CD14-positive monocyte (primary cell): ENCODE results near the gene CCDC69. TPM values are rescaled to one million over a fixed set of nuclear protein-coding genes. Genes with fewer than 3 reads are reported as not detected.

Experiments
- DNase-seq, 3 donors: peaks; one replicate each; pipeline ENCODE4 v3.0.0-alpha.2; 2011 to 2022
- H2AFZ ChIP-seq: 2 replicates; pipeline ENCODE4 v1.6.0; 2012; ENCODE audit warnings: mild to moderate bottlenecking, low read depth, low read length, inconsistent platforms; ENCODE audit not compliant: insufficient read depth, poor library complexity, severe bottlenecking
- H3K27ac ChIP-seq, 2 donors: 1 replicate in 1 of 2; 2 replicates in 1 of 2; pipeline ENCODE4 v1.5.1; 2012 to 2013; ENCODE audit warnings: low read length in 2 of 2, control low read depth in 1 of 2, inconsistent platforms in 1 of 2, low read depth in 1 of 2, mild to moderate bottlenecking in 1 of 2
- H3K27me3 ChIP-seq, 2 donors: one replicate each; pipeline versions ENCODE4 v1.6.0 to v1.6.1; 2011 to 2013; ENCODE audit warnings: low read length in 2 of 2; ENCODE audit not compliant: control insufficient read depth in 2 of 2, insufficient read depth in 2 of 2
- H3K36me3 ChIP-seq, 2 donors: replicated peaks in 1 of 2; 1 replicate in 1 of 2; 2 replicates in 1 of 2; pipeline versions ENCODE4 v1.5.1 to v1.6.1; 2012 to 2013; ENCODE audit warnings: low read length in 2 of 2, control low read depth in 1 of 2, inconsistent platforms in 1 of 2, mild to moderate bottlenecking in 1 of 2; ENCODE audit not compliant: insufficient read depth in 2 of 2, control insufficient read depth in 1 of 2
- H3K4me1 ChIP-seq, 2 donors: 1 replicate in 1 of 2; 2 replicates in 1 of 2; pipeline versions ENCODE4 v1.5.1 to v1.6.1; 2012 to 2013; ENCODE audit warnings: low read length in 2 of 2, control low read depth in 1 of 2, inconsistent platforms in 1 of 2, mild to moderate bottlenecking in 1 of 2, moderate library complexity in 1 of 2; ENCODE audit not compliant: insufficient read depth in 2 of 2, control insufficient read depth in 1 of 2
- H3K4me2 ChIP-seq: replicated peaks from 2 replicates; pipeline ENCODE3; 2012; ENCODE audit warnings: low read length, moderate library complexity, mild to moderate bottlenecking; ENCODE audit not compliant: poor library complexity, severe bottlenecking; ENCODE audit errors: extremely low read depth
- H3K4me3 ChIP-seq, 3 experiments: fragments of 200-600 bp in 1 of 3; sonication (generic) in 1 of 3; replicated peaks in 1 of 3; 1 replicate in 2 of 3; 2 replicates in 1 of 3; pipeline ENCODE4 v1.5.1; 2011 to 2013; ENCODE audit warnings: low read length in 3 of 3, mild to moderate bottlenecking in 3 of 3, control low read depth in 2 of 3, low read depth in 2 of 3, inconsistent platforms in 1 of 3, moderate library complexity in 1 of 3
- H3K79me2 ChIP-seq: 2 replicates; pipeline ENCODE4 v1.6.0; 2012; ENCODE audit warnings: mild to moderate bottlenecking, control low read depth, inconsistent platforms, low read length, moderate library complexity; ENCODE audit not compliant: insufficient read depth
- H3K9ac ChIP-seq: 2 replicates; pipeline ENCODE4 v1.6.0; 2017; ENCODE audit warnings: low read length, mild to moderate bottlenecking; ENCODE audit not compliant: insufficient read depth, poor library complexity, severe bottlenecking
- H3K9me3 ChIP-seq, 2 donors: replicated peaks in 1 of 2; 1 replicate in 1 of 2; 2 replicates in 1 of 2; pipeline versions ENCODE4 v1.5.1 to v1.6.1; 2012 to 2013; ENCODE audit warnings: low read length in 2 of 2, control low read depth in 1 of 2; ENCODE audit not compliant: control insufficient read depth in 1 of 2, insufficient read depth in 1 of 2
- H4K20me1 ChIP-seq: 2 replicates; pipeline ENCODE4 v1.6.0; 2012; ENCODE audit warnings: mild to moderate bottlenecking, low read length, control low read depth, moderate library complexity; ENCODE audit not compliant: insufficient read depth
- H3K27ac Mint-ChIP-seq, 7 donors: one replicate each; pipeline ENCODE4 v1.8.0; 2020; ENCODE audit warnings: mild to moderate bottlenecking in 7 of 7, mixed read lengths in 7 of 7, moderate library complexity in 6 of 7, inconsistent platforms in 2 of 7
- H3K27me3 Mint-ChIP-seq, 3 donors: one replicate each; pipeline ENCODE4 v1.8.0; 2021 to 2022; ENCODE audit warnings: low read depth in 3 of 3, mild to moderate bottlenecking in 3 of 3, mixed read lengths in 3 of 3, moderate library complexity in 3 of 3, inconsistent platforms in 1 of 3
- H3K36me3 Mint-ChIP-seq, 2 donors: one replicate each; pipeline ENCODE4 v1.8.0; 2020; ENCODE audit warnings: mixed read lengths in 2 of 2, inconsistent platforms in 1 of 2, mild to moderate bottlenecking in 1 of 2
- H3K4me1 Mint-ChIP-seq: one replicate; pipeline ENCODE4 v1.8.0; 2020; ENCODE audit warnings: mild to moderate bottlenecking, mixed read lengths
- H3K4me3 Mint-ChIP-seq, 2 donors: one replicate each; pipeline ENCODE4 v1.8.0; 2020; ENCODE audit warnings: mild to moderate bottlenecking in 2 of 2, mixed read lengths in 2 of 2, moderate library complexity in 1 of 2
- H3K9me3 Mint-ChIP-seq, 7 donors: one replicate each; pipeline ENCODE4 v1.8.0; 2020 to 2022; ENCODE audit warnings: mixed read lengths in 7 of 7, mild to moderate bottlenecking in 6 of 7, moderate library complexity in 6 of 7, inconsistent platforms in 2 of 7
- CTCF ChIP-seq: fragments of 200-600 bp; IDR thresholded peaks from one replicate; pipeline ENCODE4 v1.8.0; 2022; ENCODE audit warnings: antibody characterized with exemption, mild to moderate bottlenecking
- WGBS: methylation state at CpG from one replicate; pipeline ENCODE4 v1.1.5; 2013; ENCODE audit warnings: missing lambda C conversion rate; ENCODE audit not compliant: insufficient coverage; 5-methylcytosine and 5-hydroxymethylcytosine counted together
- intact Hi-C, 2 donors: fragments of 100-400 bp; cut with micrococcal nuclease; formaldehyde crosslinking; loops; one replicate each; pipeline versions ENCODE4 v1.15.0 to v1.15.1; 2023
- polyA plus RNA-seq, 3 donors: library from polyadenylated mRNA; depleted of rRNA in 1 of 3; unstranded in 2 of 3; stranded (reverse) in 1 of 3; fragments of 300-500 nt in 2 of 3; fragments of >200 nt in 1 of 3; fragmentation: Illumina TruSeq in 2 of 3; gene quantifications; 1 replicate in 2 of 3; 2 replicates in 1 of 3; pipeline ENCODE4 v1.2.3, GENCODE V29; 2012 to 2021

The CCDC69 gene
- polyA plus RNA-seq, 3 donors, result 68.4 to 176 (median 84.1) TPM

GRCh38 chr5:151224372-151224771 is 480 bp upstream of the CCDC69 start:
- H3K9me3 ChIP-seq, result no peaks in the 10 kb centered on the region
- no peak for TF ChIP-seq CTCF
- H3K27me3 Mint-ChIP-seq, result peaks cover 0 to 2% (median 0%) of the 10 kb centered on the region in 3 donors
- H3K27ac ChIP-seq, result peak overlapping the region; percentile 92 to 94
- peaks cover 53% of the 10 kb centered on the region for H3K79me2 ChIP-seq
- H4K20me1 ChIP-seq, result no peaks in the 10 kb centered on the region
- peaks cover 0 to 2% (median 0%) of the 10 kb centered on the region in 7 donors for H3K9me3 Mint-ChIP-seq
- H3K9ac ChIP-seq, result peak overlapping the region; percentile 91
- H3K4me1 Mint-ChIP-seq, result peaks cover 57% of the 10 kb centered on the region
- intact Hi-C loops, result no loop called here
- peak overlapping the region; percentile 66 to 96 (median 93) for H3K4me3 ChIP-seq
- peak overlapping the region; percentile 64 for H2AFZ ChIP-seq
- H3K4me1 ChIP-seq, result peaks cover 52 to 66% of the 10 kb centered on the region in 2 donors
- H3K36me3 Mint-ChIP-seq, result peaks cover 23 to 30% of the 10 kb centered on the region in 2 donors
- peaks cover 0 to 21% of the 10 kb centered on the region in 2 donors for H3K36me3 ChIP-seq
- peak in 2 of 3 donors; percentile 44 to 56 for DNase-seq
- H3K27ac Mint-ChIP-seq, result peak overlapping the region; percentile 46 to 97 (median 94)
- WGBS, result 20% methylated on average over 1 of the region's 6 CpGs
- peak overlapping the region; percentile 94 for H3K4me2 ChIP-seq
- no peaks in the 10 kb centered on the region for H3K27me3 ChIP-seq
- H3K4me3 Mint-ChIP-seq, result peak overlapping the region; percentile 90 to 96

GRCh38 chr5:151222790-151223446 is 974 bp downstream of the CCDC69 start:
- peaks cover 0 to 2% (median 0%) of the 10 kb centered on the region in 7 donors for H3K9me3 Mint-ChIP-seq
- H3K4me1 ChIP-seq, result peaks cover 58 to 77% of the 10 kb centered on the region in 2 donors
- peak overlapping the region; percentile 64 for H2AFZ ChIP-seq
- H3K4me3 ChIP-seq, result peak overlapping the region; percentile 66 to 96 (median 93)
- no peaks in the 10 kb centered on the region for H4K20me1 ChIP-seq
- DNase-seq, result peak; percentile 38 to 74 (median 45)
- H3K36me3 ChIP-seq, result peaks cover 6 to 36% of the 10 kb centered on the region in 2 donors
- no peaks in the 10 kb centered on the region for H3K27me3 ChIP-seq
- no peak for TF ChIP-seq CTCF
- peak overlapping the region; percentile 91 for H3K9ac ChIP-seq
- peaks cover 0 to 3% (median 0%) of the 10 kb centered on the region in 3 donors for H3K27me3 Mint-ChIP-seq
- H3K4me2 ChIP-seq, result peak overlapping the region; percentile 94
- H3K4me1 Mint-ChIP-seq, result peaks cover 68% of the 10 kb centered on the region
- 0% methylated on average over 3 of the region's 4 CpGs for WGBS
- H3K9me3 ChIP-seq, result no peaks in the 10 kb centered on the region
- intact Hi-C loops, result loop anchor here in 1 of 2 donors (2.0 kb wide), 1 partner anchor 14 kb away; no protein-coding TSS in a partner anchor
- H3K79me2 ChIP-seq, result peaks cover 68% of the 10 kb centered on the region
- H3K4me3 Mint-ChIP-seq, result peak overlapping the region; percentile 90 to 96
- H3K36me3 Mint-ChIP-seq, result peaks cover 36 to 45% of the 10 kb centered on the region in 2 donors
- peak overlapping the region; percentile 92 to 94 for H3K27ac ChIP-seq
- peak overlapping the region; percentile 92 to 97 (median 94) for H3K27ac Mint-ChIP-seq
